IMR-90 (cell line): ENCODE measurements around the gene NUTM1. TPM values are rescaled to one million over a fixed set of nuclear protein-coding genes. Genes with fewer than 3 reads are reported as not detected.
A peak's percentile ranks its signal among the peaks of the same experiment; 100 is the strongest.

ENCODE experiments used
- ATAC-seq: fragments of 200-7000 bp; cut with Tn5 transposase; 2 replicates; pipeline ENCODE4 v1.9.1; 2020; ENCODE audit warnings: low read depth, mild to moderate bottlenecking, moderate library complexity
- BruUV-seq: library from RNA; stranded (reverse); fragments of 400-500 nt; replicated peaks from 2 replicates; lab custom pipeline; 2021; lab: Mats Ljungman, UMichigan
- CTCF ChIA-PET: fragments of 300-600 bp; formaldehyde crosslinking; extraction: SDS; loops from one replicate; lab custom pipeline; 2021; ENCODE audit warnings: antibody characterized with exemption; lab: Yijun Ruan, JAX
- POLR2A ChIA-PET: fragments of 300-600 bp; sonication (Branson Sonifier 250); formaldehyde crosslinking; loops from one replicate; lab custom pipeline; 2022; ENCODE audit warnings: antibody characterized with exemption; ENCODE audit not compliant: unreplicated experiment; lab: Charles Lee
- DNase-seq: peaks from one replicate; pipeline ENCODE4 v3.0.0; 2013
- H2AFZ ChIP-seq: replicated peaks from 2 replicates; pipeline ENCODE3; 2013; ENCODE audit warnings: low read length, mild to moderate bottlenecking; ENCODE audit not compliant: poor library complexity
- H2AK5ac ChIP-seq: 2 replicates; pipeline ENCODE4 v1.6.1; 2013; ENCODE audit warnings: low read depth, low read length, inconsistent platforms
- H2AK9ac ChIP-seq: replicated peaks from 2 replicates; pipeline ENCODE3; 2013; ENCODE audit warnings: mild to moderate bottlenecking, low read depth, low read length, moderate library complexity; ENCODE audit not compliant: poor library complexity
- H2BK120ac ChIP-seq: 2 replicates; pipeline ENCODE4 v1.6.1; 2013; ENCODE audit warnings: low read depth, low read length, inconsistent platforms
- H2BK15ac ChIP-seq: 3 replicates; pipeline ENCODE4 v1.6.1; 2013; ENCODE audit warnings: low read depth, low read length, inconsistent platforms
- H2BK20ac ChIP-seq: 2 replicates; pipeline ENCODE4 v1.6.1; 2013; ENCODE audit warnings: low read depth, mild to moderate bottlenecking, inconsistent platforms, low read length, moderate library complexity
- H2BK5ac ChIP-seq: 2 replicates; pipeline ENCODE4 v1.6.1; 2013; ENCODE audit warnings: mild to moderate bottlenecking, low read depth, low read length, inconsistent platforms; ENCODE audit not compliant: poor library complexity, severe bottlenecking
- H3K14ac ChIP-seq: replicated peaks from 2 replicates; pipeline ENCODE4 v1.6.1; 2013; ENCODE audit warnings: low read depth, low read length, inconsistent platforms
- H3K18ac ChIP-seq: 2 replicates; pipeline ENCODE4 v1.6.1; 2013; ENCODE audit warnings: low read depth, low read length, control low read depth
- H3K23ac ChIP-seq: 2 replicates; pipeline ENCODE4 v1.6.1; 2013; ENCODE audit warnings: low read depth, low read length, inconsistent platforms
- H3K27ac ChIP-seq: 2 replicates; pipeline ENCODE4 v1.5.1; 2013; ENCODE audit warnings: mild to moderate bottlenecking, control low read depth, low read length; ENCODE audit not compliant: insufficient read depth
- H3K27me3 ChIP-seq: 2 replicates; pipeline ENCODE4 v1.6.1; 2013; ENCODE audit warnings: low read length; ENCODE audit not compliant: control insufficient read depth, insufficient read depth
- H3K36me3 ChIP-seq: 2 replicates; pipeline ENCODE4 v1.6.1; 2013; ENCODE audit warnings: low read length, mixed read lengths; ENCODE audit not compliant: control insufficient read depth, insufficient read depth
- H3K4ac ChIP-seq: 2 replicates; pipeline ENCODE4 v1.6.1; 2013; ENCODE audit warnings: low read depth, low read length, inconsistent platforms
- H3K4me1 ChIP-seq: 2 replicates; pipeline ENCODE4 v1.6.1; 2013; ENCODE audit warnings: low read length, mixed read lengths; ENCODE audit not compliant: control insufficient read depth, insufficient read depth
- H3K4me2 ChIP-seq: 2 replicates; pipeline ENCODE4 v1.6.1; 2013; ENCODE audit warnings: low read depth, mild to moderate bottlenecking, control low read depth, low read length, moderate library complexity
- H3K4me3 ChIP-seq: 2 replicates; pipeline ENCODE4 v1.5.1; 2013; ENCODE audit warnings: low read depth, mild to moderate bottlenecking, control low read depth, low read length, moderate library complexity; ENCODE audit not compliant: insufficient read depth
- H3K56ac ChIP-seq: 2 replicates; pipeline ENCODE4 v1.6.1; 2013; ENCODE audit warnings: low read length, inconsistent platforms; ENCODE audit not compliant: insufficient read depth; ENCODE audit errors: extremely low read depth
- H3K79me1 ChIP-seq, 2 experiments: 2 replicates each; pipeline ENCODE4 v1.6.1; 2013; ENCODE audit warnings: low read length in 2 of 2, inconsistent platforms in 1 of 2, low read depth in 1 of 2
- H3K9ac ChIP-seq: 2 replicates; pipeline ENCODE4 v1.6.1; 2013; ENCODE audit warnings: low read depth, low read length, control low read depth
- H3K9me1 ChIP-seq: 2 replicates; pipeline ENCODE4 v1.6.1; 2013; ENCODE audit warnings: low read length, inconsistent platforms; ENCODE audit not compliant: insufficient read depth
- H3K9me3 ChIP-seq: 2 replicates; pipeline ENCODE4 v1.6.1; 2013; ENCODE audit warnings: low read length; ENCODE audit not compliant: control insufficient read depth, insufficient read depth
- H4K20me1 ChIP-seq: 2 replicates; pipeline ENCODE4 v1.6.1; 2013; ENCODE audit warnings: low read length, inconsistent platforms; ENCODE audit not compliant: insufficient read depth
- H4K5ac ChIP-seq: 2 replicates; pipeline ENCODE4 v1.6.1; 2013; ENCODE audit warnings: mild to moderate bottlenecking, low read depth, low read length, control low read depth
- H4K8ac ChIP-seq, 2 experiments: 2 replicates each; pipeline ENCODE4 v1.6.1; 2013; ENCODE audit warnings: low read depth in 2 of 2, low read length in 2 of 2, control low read depth in 1 of 2, inconsistent platforms in 1 of 2
- H4K91ac ChIP-seq: 2 replicates; pipeline ENCODE4 v1.6.1; 2013; ENCODE audit warnings: low read depth, low read length, inconsistent platforms; ENCODE audit not compliant: insufficient read depth
- CEBPB ChIP-seq: IDR thresholded peaks from 2 replicates; pipeline ENCODE4 v1.6.1; 2012; ENCODE audit warnings: low read depth, low read length, improper control_type of control experiment
- CHD1 ChIP-seq: IDR thresholded peaks from 2 replicates; pipeline ENCODE4 v1.6.1; 2012; ENCODE audit warnings: low read depth, low read length, improper control_type of control experiment
- MAFK ChIP-seq: IDR thresholded peaks from 2 replicates; pipeline ENCODE4 v1.6.1; 2012; ENCODE audit warnings: low read depth, low read length, improper control_type of control experiment
- MAZ ChIP-seq: IDR thresholded peaks from 2 replicates; pipeline ENCODE4 v1.6.1; 2012; ENCODE audit warnings: low read depth, mild to moderate bottlenecking, low read length, improper control_type of control experiment, moderate library complexity, borderline replicate concordance
- MXI1 ChIP-seq: IDR thresholded peaks from 2 replicates; pipeline ENCODE4 v1.6.1; 2012; ENCODE audit warnings: low read depth, mild to moderate bottlenecking, low read length, moderate library complexity, borderline replicate concordance
- NFE2L2 ChIP-seq: fragments of 150-350 bp; IDR thresholded peaks from 2 replicates; pipeline ENCODE4 v1.6.1; 2016; ENCODE audit warnings: low read depth, mild to moderate bottlenecking, low read length
- POLR2A ChIP-seq: IDR thresholded peaks from 2 replicates; pipeline ENCODE4 v1.6.1; 2012; ENCODE audit warnings: mild to moderate bottlenecking, low read depth, low read length
- RFX5 ChIP-seq: IDR thresholded peaks from 2 replicates; pipeline ENCODE4 v1.8.0; 2012; ENCODE audit warnings: low read depth, mild to moderate bottlenecking, low read length, moderate library complexity
- WGBS, 2 experiments: methylation state at CpG; one replicate each; pipeline versions ENCODE4 v1.1.5 to v1.1.7; 2013; ENCODE audit warnings: missing lambda C conversion rate in 2 of 2; ENCODE audit not compliant: insufficient read length in 1 of 2; ENCODE audit errors: extremely low coverage in 2 of 2; 5-methylcytosine and 5-hydroxymethylcytosine counted together
- dilution Hi-C: fragments of 300-500 bp; cut with HindIII; formaldehyde crosslinking; loops from one replicate; pipeline ENCODE4 v1.14.3; 2018; ENCODE audit warnings: low sequenced_read_pairs; ENCODE audit not compliant: unreplicated experiment
- in situ Hi-C: fragments of 300-500 bp; cut with MboI; formaldehyde crosslinking; loops from 3 replicates; pipeline ENCODE4 v1.14.3; 2019; ENCODE audit warnings: low sequenced_read_pairs, inconsistent platforms, mixed read lengths
- intact Hi-C: fragments of 100-400 bp; cut with micrococcal nuclease; formaldehyde crosslinking; loops from 2 replicates; pipeline ENCODE4 v1.10.0; 2022
- polyA plus RNA-seq, 3 experiments: library from polyadenylated mRNA; depleted of rRNA; stranded (reverse); fragments of >200 nt; gene quantifications; 2 replicates each; pipeline ENCODE4 v1.2.3, GENCODE V29; 2012; ENCODE audit warnings: low replicate concordance in 1 of 3
- total RNA-seq: library from RNA; depleted of rRNA; stranded (reverse); fragments of >200 nt; gene quantifications from 2 replicates; pipeline ENCODE4 v1.2.3, GENCODE V29; 2012
- TF ChIP-seq, protein P1 (sequence below): conservative IDR thresholded peaks from 2 replicates; pipeline ENCODE4 v1.5.1; 2012; ENCODE audit warnings: mild to moderate bottlenecking, low read depth, low read length, improper control_type of control experiment
- TF ChIP-seq, protein P2 (sequence below): fragments of 150-350 bp; IDR thresholded peaks from 2 replicates; pipeline ENCODE4 v1.6.1; 2017; ENCODE audit warnings: mild to moderate bottlenecking, antibody characterized with exemption, low read length, low read depth

The NUTM1 gene
- total and polyA plus RNA-seq, 2 of the 4 experiments (the other 2 are of a cell fraction) = not detected

DNA sequence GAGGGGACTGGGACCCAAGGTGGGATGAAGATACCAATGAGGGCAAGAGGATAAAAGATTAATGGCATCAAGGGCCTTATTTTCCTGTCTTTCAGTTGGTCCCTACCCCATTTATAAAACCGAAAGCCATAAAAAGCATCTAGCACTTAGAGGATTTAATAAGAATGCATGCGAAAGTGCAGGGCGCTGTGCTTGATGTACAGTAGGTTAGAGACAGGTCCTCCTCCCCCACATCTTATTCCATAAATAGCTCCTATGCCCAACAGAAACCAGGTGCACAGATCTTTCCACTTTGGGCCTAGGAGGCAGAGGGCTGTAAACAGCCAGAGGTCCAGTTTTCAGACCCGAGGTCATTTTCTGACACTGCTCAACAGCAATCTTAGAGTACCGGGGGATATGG, 22.7 kb downstream of the NUTM1 start:
- Histone ChIP-seq H2BK15ac (no peak overlapping the region), H3K9me1 (peaks cover 10% of the 10 kb centered on the region), H3K36me3 (peaks cover 12% of the 10 kb centered on the region), H3K27ac (peak overlapping the region; percentile 16; the same call in 1 of the 2 replicates), H3K4ac (peak overlapping the region; percentile 19; the same call in 1 of the 2 replicates), H3K27me3 (no peaks in the 10 kb centered on the region), H3K14ac (peak overlapping the region; percentile 46), H3K4me2 (peak overlapping the region; percentile 88), H3K18ac (no peak overlapping the region), H3K9me3 (no peaks in the 10 kb centered on the region), H3K4me3 (peak overlapping the region; percentile 87), H2BK120ac (no peak overlapping the region), H3K9ac (peak overlapping the region; percentile 59), H4K8ac (peak overlapping the region; percentile 43 to 51; a peak in 2 of 4 replicates), H3K79me1 (peaks cover 23 to 39% of the 10 kb centered on the region in 2 experiments), H2AK5ac (no peak overlapping the region; the same call in 1 of the 2 replicates), H4K91ac (no peak overlapping the region; the same call in 1 of the 2 replicates), H3K56ac (no peak overlapping the region), H2BK5ac (no peak overlapping the region), H4K20me1 (peaks cover 8% of the 10 kb centered on the region; the same call in 1 of the 2 replicates), H2AFZ (peak overlapping the region; percentile 90), H4K5ac (no peak overlapping the region), H3K4me1 (0 out of 2 replicates have a peak, but pooled peaks cover 3% of the 10 kb centered on the region), H3K23ac (peak overlapping the region; percentile 29; the same call in 1 of the 2 replicates), H2BK20ac (no peak overlapping the region), H2AK9ac (peak overlapping the region; percentile 92)
- BruUV-seq = no TSS peak
- ATAC-seq = no peak
- POLR2A ChIA-PET = no interaction called here
- dilution Hi-C loops = no loop called here
- in situ Hi-C loops = loop anchor here (10.0 kb wide), 1 partner anchor 261 kb away; the partner anchor contains the start of genes EMC7 and PGBD4
- no CpG with 5 or more reads among the region's 5 CpGs for WGBS, 2 experiments
- no peak for DNase-seq
- intact Hi-C loops = loop anchor here (10.0 kb wide), 1 partner anchor 301 kb away; no protein-coding TSS in a partner anchor
- CTCF ChIA-PET = interaction anchor here (1.1 to 1.6 kb wide), 3 partner anchors 8 to 256 kb away, joined by 3 to 4 read pairs (median 4); partner anchors contain the start of gene SLC12A6
- TF ChIP-seq POLR2A = no peak
- TF ChIP-seq CHD1 = no peak
- TF ChIP-seq MXI1 = no peak
- TF ChIP-seq MAZ = no peak
- TF ChIP-seq NFE2L2 = no peak
- TF ChIP-seq, protein P1, sequence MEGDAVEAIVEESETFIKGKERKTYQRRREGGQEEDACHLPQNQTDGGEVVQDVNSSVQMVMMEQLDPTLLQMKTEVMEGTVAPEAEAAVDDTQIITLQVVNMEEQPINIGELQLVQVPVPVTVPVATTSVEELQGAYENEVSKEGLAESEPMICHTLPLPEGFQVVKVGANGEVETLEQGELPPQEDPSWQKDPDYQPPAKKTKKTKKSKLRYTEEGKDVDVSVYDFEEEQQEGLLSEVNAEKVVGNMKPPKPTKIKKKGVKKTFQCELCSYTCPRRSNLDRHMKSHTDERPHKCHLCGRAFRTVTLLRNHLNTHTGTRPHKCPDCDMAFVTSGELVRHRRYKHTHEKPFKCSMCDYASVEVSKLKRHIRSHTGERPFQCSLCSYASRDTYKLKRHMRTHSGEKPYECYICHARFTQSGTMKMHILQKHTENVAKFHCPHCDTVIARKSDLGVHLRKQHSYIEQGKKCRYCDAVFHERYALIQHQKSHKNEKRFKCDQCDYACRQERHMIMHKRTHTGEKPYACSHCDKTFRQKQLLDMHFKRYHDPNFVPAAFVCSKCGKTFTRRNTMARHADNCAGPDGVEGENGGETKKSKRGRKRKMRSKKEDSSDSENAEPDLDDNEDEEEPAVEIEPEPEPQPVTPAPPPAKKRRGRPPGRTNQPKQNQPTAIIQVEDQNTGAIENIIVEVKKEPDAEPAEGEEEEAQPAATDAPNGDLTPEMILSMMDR = no peak
- no peak for TF ChIP-seq CEBPB
- no peak for TF ChIP-seq MAFK
- TF ChIP-seq, protein P2, sequence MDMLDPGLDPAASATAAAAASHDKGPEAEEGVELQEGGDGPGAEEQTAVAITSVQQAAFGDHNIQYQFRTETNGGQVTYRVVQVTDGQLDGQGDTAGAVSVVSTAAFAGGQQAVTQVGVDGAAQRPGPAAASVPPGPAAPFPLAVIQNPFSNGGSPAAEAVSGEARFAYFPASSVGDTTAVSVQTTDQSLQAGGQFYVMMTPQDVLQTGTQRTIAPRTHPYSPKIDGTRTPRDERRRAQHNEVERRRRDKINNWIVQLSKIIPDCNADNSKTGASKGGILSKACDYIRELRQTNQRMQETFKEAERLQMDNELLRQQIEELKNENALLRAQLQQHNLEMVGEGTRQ = no peak
- no peak for TF ChIP-seq RFX5
